Mucosa of gallbladder (tissue), 1 donor: Measurements from ENCODE around the gene SERPINE3. TPM values are rescaled to one million over a fixed set of nuclear protein-coding genes. Genes with fewer than 3 reads are reported as not detected.
A peak's percentile ranks its signal among the peaks of the same experiment; 100 is the strongest.

Source experiments
- DNase-seq: peaks from one replicate; pipeline ENCODE4 v3.0.0-alpha.2; 2020; ENCODE audit warnings: low spot score
- total RNA-seq: library from RNA; stranded (reverse); gene quantifications from one replicate; pipeline ENCODE4 v1.2.1, GENCODE V29; 2021
- donor health status: DM: no; HTN: no; CAD: no.

The SERPINE3 gene
- total RNA-seq, 1 donor from 2014 or later: not detected

DNA sequence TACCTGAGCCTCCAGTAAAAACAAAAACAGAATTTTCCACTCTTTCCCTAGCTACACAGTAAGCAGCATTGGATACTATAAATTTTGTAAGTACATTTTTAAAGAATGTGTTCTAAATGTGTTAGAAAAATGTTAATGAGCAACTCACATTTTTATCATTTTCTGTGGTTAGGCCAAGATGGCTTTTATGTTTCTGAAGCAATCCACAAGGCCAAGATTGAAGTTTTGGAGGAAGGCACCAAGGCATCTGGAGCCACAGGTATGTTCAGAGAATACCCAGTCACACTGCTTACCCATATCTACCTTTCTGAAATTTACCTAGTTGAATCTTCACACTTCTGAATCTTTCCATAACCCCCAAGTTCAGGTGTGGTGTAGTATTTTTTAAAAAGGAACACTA is 21.6 kb downstream of the SERPINE3 start:
- no peak for DNase-seq

DNA sequence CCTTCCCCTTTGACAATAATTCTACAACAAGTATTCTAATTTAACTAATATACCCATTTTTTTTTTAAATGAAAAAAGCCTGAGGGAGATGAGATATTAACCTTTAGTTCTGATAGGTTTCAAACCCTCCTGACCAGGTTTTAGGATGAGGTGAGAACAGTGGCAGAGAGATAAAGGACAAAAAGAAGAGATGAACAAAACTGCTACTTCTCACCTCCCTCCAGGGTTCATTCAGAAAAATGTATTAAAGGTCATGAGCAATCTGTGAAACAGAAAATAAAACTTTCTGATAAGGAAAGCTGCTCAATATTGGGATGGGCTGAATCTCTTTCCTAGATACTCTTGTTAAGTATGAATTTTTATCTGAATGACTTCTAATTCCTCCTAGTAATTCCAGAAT is 24.1 kb downstream of the SERPINE3 start:
- DNase-seq: no peak

DNA sequence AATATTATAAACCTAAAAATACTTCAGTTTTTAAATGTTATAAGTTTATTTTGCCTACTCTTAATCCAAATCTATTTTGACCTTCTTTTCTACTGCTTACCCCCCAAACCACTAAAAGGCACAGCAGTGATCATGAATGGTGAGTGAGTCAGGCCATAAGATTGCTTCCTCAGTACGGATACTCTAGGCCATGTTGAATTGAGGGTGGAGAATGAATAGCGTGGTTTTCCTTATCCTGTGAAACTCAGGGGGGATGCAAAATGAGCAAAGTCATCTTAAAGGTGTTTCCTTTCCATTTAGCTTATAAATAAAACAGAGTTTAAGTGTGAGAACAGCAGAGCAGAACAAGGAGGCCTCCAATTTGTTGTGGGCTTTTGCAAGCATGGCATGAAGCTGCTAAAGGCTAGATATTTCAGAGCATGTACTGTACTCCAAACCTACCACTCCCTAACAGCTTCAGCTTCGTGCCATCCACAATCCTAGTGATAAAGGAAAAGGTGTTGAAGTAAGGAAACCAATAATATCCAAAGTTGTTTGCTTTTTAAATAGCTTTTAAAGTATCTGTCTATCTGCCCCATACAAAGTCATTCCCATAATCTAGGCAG is 25.0 kb downstream of the SERPINE3 start:
- no peak for DNase-seq

DNA sequence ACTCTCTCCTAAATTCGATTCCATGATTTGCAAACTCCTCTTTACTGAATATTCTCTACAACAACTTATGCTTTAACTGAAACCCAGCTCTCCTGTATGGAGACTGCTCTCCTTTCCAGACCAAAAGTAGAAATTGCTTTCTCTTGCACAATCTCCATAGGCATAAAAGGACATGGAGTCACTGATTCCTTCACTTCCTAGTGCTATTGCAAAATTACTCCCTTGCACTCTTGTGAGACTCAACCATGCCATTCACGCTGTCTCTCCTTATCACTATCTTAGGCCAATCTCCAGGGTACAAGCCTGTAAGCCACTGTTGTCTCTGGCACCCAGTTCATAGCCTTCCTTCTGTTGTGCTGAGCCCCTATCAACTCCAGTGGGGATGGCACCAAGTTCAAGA is 30.6 kb downstream of the SERPINE3 start:
- no peak for DNase-seq

DNA sequence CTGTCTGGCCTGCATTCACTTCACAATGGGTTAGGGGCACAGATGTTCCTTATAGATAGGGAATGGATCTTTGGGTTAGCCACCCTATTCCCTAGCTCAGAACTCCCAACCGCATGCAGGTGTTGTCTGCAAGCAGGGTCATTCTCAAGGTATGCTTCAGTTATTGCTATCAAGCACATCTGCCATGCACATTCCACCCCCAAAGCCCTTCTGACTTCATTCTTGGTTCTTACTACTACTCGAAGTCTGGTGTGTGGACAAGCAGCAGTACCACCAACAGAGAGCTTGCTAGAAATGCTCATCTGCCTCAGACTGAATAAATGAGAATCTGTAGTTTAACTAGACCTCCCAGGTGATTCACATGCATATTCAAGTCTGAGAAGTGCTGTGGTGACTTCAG is 31.3 kb downstream of the SERPINE3 start:
- DNase-seq: no peak

DNA sequence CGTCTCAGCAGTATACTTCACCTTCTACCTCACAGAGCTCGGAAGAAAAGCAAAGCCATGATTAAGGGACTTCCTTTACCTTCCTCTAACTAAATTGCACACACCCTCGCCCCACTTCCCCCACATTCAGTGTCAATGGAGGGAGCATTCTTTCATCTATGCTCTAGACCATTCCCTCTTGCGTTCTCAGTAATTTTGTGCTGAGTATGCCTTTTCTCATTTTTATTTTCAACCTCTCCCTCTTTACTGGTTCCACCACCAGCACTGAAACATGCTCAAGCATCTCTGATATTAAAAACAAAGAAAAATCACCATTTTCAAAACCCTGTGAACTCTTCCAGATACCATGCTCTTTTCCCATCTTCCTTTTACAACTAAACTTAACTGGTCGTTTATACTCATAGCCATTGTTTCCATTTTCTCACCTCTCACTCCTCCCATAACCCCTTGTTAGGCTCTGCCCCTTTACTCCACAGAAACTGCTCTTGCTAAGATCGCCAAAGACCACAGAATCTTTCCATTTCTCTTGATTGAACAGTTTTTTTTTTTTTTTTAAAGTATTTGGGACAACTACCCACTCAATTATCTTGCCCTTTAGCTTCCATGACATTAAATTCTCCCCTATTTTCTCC is 32.4 kb downstream of the SERPINE3 start:
- no peak for DNase-seq

DNA sequence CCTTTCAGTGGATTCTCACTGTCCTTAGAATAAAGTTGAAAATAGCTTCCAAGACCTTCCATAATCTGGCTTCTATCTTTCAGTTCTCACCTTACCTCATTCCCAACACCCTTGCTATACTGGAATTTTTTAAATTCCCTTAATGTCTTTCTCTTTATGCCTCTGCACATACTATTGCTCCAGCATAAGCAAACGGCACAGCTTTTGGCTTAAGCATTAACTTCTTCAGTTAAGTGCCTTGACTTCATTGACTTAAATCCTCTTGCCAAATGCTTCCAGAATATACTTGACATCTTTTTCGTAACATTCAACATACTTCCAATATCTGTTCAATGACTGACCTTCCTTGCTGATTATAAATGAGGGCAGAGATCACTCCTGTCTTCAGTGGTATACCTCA is 34.0 kb downstream of the SERPINE3 start:
- DNase-seq: no peak

DNA sequence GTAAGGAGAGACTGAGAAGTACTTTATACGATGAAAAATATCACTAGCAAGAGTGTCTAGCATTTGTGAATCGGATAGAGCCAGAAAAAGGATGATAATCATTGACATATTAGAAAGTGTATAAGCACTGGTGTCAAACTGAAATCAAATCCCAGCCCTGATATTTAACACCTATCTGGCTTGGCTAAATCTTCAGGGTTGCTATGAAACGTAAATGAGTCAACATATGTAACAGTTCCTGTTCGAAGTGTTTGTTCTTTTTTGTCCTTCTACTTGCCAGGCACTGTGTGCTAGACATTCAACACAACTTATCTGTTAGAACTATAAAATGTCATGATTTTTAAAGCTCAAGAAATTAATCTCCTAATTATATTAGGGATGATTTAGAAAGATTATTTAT is 40.8 kb downstream of the SERPINE3 start:
- no peak for DNase-seq

DNA sequence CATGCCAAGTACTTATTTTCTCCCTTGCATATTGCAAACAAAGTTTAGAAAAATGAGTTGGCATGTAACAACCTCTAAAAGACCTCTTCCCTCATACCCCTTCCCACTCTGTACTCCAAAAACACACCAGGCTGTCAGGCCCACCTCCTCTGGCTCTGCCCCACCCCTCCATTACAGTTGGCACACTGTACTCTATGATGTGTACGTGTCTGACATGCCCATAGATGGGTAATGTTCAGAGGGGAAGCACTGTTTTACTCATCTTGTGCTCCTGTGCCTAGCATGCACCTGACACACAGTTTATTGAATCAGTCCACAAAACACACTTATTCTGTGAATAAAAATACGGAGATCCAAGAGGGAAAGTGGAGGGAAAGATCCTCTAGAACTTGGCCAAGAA is 45.6 kb downstream of the SERPINE3 start:
- DNase-seq: no peak

DNA sequence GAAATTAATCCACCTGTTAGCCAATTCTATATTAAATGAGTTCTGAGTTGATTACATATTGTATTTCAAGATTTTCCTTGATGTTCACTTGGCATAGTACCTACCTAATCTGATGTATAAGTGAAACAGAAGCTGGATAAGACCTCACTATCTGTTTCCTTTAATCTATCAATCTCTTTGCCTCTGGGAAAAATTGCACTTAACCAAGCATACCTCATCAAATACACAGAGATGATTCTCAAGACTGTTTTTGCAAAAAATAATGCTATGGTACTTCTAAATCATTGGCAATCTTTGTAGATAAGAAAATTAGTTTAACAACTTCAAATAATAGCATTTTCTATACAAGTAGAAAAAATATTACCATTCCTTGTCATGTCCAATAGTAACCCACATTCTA is 55.2 kb downstream of the SERPINE3 start:
- no peak for DNase-seq

DNA sequence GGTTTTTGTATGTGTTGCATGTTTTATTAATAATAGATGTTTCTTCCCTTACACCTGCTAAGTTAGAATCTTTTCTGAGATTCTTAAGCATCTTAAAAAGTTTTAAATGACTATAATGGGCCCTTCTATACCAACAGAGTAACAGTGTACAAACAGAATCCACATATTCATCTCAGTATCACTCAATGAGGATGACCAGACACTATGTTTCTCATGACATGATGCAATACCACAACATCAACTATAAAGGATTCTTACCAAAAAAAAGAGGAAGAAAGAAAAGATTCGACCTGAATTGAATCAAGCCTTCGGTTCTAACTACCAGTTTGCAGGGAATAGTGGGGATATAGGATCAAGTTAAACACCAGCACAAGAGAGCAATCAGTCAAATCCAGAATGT is 56.9 kb downstream of the SERPINE3 start:
- DNase-seq: no peak

DNA sequence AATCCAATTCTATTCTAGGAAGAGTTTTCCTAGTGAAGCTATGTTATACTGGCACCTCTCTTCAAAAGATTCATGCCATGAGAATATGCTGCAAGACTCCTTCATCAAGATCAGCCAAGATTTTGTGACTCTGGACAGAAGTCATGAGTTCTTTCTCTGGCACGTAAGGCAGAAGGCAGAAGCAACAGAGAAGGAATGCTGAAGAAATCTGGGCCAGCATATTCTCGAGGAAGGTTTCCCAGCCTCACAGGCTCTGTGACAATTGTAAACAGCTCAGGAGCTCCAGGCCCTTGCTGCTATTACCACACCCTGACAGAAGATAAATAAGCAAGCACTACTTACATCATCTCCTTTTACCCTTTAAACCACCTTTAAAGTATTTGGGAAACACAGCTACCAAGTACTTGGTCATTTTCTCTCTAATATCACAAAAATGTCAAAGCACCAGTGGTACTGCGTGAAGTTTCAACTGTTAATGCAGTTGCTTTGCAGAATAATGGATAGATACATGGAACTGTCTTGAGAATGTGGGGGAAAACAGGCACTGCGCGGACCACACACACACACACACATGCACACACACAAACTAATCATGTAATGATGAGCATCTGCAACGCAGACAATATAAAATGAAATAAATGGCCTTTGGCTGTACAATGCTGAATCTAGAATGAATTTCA is 57.9 kb downstream of the SERPINE3 start:
- peak; percentile 42 for DNase-seq

DNA sequence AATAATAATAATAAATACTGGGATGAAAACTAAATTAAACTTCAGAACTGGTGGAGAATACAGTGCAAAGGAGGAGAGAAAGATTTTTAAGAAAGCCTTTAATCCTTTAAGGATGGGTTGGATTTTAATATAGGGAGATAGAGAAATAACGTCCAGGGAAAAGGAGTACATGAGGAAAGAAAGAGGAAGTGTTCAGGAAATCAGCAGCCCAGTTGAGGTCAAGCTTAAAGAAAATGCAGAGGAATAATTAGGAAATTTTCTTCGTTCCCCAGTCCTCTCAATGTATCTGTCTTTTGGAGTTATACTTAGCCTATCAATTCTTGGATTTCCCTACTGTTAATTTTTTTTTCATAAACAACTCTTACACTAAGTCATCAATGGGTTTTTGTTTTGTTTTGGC is 65.7 kb downstream of the SERPINE3 start:
- no peak for DNase-seq

DNA sequence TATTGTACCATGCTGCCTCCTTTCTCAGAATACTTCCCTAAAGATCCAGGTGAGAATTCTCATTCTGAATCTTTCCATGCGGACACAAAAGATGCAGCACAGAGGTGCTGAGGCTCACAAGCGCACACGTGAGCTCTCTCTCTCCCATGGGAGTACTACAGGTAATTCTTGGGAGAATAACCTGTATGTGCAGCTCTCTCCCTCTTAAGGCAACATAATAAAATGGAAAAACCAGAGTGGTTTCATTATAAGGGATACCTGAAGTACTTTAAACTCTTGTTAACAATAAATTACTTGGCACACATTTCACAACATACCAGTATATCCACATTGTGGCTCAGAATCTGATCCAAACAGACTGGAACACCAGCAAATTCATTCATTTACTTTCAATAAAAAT is 72.9 kb downstream of the SERPINE3 start:
- DNase-seq: no peak

Other genes starting within 250 kb of the SERPINE3 start
- not detected for gene C13orf42, start 228.4 kb upstream of the SERPINE3 start, total RNA-seq
- 4.3 TPM for gene FAM124A, start 117.3 kb upstream of the SERPINE3 start, total RNA-seq
- 28.3 TPM for gene INTS6, start 113.3 kb downstream of the SERPINE3 start, total RNA-seq
- 8.7 TPM for gene WDFY2, start 244.8 kb downstream of the SERPINE3 start, total RNA-seq